TTC549 (cell line): ENCODE measurements around the gene CTNNA3.

ENCODE experiments used
- FAIRE-seq: peaks from 2 replicates; lab custom pipeline; 2012; peaks lifted over from hg19 to GRCh38; lab: Jason Lieb, UNC

Gene CTNNA3

DNA sequence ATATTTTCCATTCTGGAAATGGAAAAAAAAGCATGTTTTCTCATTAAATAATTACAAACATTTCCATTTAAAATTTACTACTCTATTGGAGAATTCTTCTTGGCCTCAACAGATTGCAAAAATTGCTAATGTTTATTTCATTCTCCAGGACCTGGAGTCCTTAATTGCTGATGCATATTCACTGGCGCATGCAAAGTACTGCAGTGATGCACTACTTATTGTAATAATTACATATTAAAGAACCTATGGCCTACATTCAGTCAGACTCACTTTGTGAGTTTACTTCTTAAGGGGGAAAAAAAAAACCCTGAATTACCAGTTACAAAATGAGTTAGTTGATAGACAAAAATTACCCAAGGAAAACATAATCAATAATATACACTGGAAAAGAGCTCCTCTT, 1161.1 kb downstream of the CTNNA3 start:
- no peak for FAIRE-seq

DNA sequence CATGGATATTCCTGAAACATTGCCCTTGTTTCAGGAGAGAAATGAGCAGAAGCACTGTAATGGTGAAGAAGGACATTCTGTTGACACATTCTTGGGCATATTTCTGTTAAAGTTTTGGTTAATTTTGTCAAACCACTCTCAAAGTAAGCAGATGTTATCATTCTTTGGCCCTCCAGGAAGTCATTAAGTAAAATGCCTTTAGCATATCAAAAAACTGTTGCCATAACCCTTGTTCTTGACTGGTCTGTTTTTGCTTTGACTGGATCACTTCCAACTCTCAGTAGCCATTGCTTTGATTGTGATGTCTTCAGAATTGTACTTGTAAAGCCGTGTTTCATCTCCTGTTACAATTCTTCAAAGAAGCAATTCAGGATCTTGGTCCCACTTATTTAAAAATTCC, 1174.5 kb downstream of the CTNNA3 start:
- no peak for FAIRE-seq

DNA sequence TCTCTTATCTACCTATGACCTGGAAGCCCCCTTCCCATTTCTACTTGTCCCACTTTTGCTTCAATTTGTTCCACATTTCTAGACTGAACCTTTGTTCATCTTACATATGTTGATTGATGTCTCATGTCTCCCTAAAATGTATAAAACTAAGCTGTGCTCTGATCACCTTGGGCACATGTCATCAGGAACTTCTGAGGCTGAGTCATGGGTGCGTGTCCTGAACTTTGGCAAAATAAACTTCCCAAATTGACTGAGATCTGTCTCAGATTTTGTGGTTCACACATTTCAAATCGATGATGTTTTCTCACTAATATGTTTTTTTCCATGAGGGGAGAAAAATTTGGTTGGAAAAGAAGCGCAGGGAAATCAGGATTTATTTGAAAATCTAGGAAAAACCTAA, 1176.4 kb downstream of the CTNNA3 start:
- no peak for FAIRE-seq

DNA sequence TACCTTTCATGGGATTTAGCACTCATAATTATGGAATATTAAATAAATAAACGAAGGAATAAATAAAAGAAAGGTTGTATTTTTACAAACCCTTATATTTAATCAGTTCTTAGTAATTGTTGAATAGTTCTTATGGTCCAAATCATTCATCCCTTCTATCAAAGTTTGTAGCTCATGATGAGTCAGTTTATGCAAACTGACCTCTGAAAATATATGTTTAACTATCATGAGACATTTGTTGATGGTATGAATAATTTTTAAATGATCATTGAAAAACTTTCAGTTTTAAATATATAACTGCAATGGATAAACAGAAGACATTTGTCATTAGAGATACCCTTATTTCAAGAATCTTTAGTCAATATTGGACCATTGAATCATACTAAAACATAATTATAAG, 1181.3 kb downstream of the CTNNA3 start:
- no peak for FAIRE-seq

DNA sequence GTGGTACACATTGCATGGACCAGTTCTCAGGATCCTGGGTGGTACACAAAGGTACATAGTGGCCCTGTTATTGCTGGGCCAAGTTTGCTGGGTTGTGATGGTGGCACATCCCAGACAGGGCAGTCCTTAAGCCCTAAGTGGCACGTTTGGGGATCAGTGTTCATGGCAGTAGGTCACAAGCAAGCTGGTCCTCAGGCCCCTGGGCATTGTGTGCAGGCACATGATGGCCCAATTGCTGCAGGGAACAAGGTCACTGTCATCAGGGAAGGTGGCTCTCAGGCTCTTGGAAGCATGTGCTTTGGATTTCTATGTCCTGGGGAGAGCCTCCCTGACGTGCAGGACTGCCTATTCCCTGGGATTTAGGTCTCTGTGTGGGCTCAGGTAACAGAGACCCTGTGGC, 1182.5 kb downstream of the CTNNA3 start:
- FAIRE-seq = no peak

DNA sequence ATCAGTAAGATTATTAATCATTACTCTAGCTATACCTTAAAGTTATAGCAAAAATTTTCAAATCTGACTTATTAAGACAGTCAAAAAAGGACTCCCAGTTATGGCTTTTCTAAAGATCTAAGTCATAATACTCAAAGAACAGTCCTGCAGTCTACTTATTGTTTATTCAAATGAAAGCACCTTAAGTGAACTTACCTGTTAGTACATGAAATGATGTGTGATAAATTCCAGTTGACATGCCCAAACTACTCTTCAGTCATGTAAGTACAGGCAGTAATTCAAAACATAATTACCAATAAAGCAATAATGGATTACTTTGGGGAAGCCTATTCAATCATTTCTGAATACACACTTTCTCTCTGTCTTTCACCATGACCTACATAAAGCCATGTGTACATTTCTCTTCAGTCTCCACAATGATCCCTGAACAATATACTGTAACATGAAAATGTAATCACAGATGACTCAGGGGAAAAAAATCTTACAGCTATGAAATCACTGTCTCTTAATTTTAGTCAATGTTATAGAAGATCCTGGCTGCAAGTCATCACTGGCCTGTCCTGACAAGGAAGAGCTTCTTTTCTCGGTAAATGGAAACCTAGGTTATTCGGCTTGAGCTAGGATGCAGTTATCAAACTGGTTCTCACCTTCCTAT, 1190.9 kb downstream of the CTNNA3 start:
- FAIRE-seq = no peak

DNA sequence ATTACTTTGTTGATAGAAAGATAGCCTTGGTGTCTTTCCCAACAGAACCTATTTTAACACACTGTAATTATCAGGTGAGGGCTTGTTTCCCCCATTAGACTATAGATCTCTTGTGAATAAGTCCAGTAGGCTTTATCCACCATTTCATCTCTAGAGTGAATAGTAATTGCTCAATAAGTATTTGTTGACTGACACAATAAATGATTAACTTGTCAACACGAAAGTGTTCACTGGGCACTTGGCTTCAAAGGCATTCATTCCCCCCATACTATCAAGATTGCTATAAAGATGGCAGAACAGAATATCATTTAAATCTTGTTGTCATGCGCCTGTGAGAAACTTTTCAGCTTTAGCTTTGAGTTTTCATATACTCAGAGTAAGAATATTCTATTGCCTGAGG, 1194.6 kb downstream of the CTNNA3 start:
- FAIRE-seq = no peak

DNA sequence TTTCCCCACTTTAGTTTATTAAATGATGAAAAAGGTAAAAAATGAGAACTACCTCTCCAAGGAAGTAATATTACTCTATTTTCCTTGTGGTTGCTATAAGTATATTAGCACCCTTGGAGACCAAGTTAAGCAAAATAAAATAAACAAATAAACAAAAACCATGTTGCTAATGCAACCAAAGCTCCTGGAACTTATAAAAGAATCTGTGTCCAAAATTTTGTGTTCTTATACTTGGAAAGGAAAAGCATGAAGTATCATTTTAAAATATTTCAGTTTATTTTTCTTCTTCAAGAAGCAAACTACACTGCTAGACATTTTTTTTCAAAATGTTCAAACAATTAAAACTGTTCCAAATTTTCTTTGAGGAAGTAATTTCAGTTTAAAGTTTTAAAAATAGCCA, 1212.0 kb downstream of the CTNNA3 start:
- no peak for FAIRE-seq

DNA sequence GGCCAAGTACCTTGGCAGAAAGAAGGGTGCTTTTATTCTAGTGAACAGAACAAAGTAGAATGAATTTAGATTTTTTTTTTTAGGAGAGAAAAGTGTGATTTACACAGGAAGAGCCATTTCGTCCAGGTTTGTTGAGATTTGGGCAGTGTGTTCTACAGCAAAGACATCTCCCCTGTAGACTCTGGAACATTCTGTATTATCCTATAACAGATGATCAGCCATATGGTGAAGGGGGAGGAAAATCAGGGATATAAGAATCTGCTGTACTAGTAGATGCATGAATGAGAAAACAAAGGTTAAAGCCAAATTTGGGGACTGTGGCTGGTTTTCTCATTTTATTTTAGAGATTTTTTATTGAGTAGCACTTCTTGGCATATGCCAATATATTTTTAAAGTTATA, 1223.8 kb downstream of the CTNNA3 start:
- no peak for FAIRE-seq

DNA sequence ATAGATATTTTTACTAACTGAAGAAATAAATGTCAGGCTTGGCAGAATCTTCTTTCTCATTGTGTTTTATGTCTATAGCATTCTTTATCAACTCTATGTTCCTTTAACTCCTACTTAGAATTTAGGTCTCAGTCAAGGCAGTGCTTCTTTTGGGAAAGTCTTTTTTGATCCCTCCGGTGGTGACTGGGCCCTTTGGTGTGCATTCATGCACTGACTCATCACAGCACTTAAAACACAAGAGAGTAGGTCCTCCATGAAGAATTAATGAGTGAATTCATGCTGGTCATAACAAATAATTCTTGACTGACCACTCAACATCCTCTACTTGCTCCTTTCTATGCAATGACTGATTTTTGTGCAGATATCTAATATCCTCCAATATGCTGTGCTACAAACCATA, 1229.0 kb downstream of the CTNNA3 start:
- no peak for FAIRE-seq

DNA sequence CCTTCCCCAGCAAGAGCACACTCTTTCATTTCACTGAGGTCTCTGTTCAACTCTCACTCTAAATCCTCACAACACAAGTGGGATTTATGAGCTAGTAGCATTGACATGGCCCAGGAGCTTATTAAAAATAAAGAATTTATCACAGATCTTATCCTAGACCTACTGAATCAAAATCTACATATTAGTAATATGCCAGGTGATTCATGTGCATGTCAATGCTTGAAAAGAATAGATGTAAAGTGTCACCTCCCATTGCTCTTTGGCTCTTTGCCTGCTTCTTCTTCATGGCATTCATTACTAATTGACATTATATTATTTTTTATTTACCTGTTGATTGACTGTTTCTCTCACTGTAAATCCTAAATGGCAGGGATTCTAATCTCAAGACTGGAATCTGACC, 1229.4 kb downstream of the CTNNA3 start:
- FAIRE-seq = no peak

DNA sequence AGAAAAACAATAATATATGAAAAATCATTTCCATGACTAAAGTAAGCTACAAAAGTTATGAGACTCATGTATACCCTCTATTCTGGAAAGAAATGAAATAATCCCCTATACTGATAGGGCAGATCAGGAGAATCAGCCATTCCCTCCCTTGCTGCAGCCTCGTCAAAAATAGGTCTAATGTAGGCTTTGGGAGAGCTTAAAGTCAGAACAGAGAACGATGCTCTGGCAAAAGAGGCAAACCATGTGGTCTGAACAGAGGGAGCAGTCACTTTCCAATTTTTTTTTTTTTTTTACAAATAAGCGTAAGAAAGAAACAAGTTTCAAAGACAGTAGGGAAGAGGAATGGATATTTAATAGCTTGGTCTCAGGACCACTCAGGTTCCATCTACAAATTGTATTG, 1232.4 kb downstream of the CTNNA3 start:
- FAIRE-seq = no peak

DNA sequence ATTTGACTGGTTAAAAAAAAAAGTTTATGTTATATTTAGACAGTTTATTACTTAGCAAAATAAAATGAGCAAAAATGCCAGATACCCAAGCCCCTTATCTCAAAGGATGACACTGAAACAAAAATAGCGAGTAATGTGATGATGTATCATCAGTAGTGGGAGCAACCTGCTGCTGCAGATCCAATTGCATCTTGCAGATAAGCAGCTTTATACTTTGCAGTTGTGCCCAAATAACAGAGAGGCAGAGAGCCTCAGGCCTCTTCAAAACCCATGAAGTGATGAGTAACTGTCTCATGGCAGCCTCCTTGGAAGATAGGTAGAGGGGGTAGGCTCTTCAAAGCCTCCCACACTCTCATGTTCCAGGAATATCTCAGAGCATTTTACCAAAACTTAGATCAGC, 1238.4 kb downstream of the CTNNA3 start:
- no peak for FAIRE-seq

DNA sequence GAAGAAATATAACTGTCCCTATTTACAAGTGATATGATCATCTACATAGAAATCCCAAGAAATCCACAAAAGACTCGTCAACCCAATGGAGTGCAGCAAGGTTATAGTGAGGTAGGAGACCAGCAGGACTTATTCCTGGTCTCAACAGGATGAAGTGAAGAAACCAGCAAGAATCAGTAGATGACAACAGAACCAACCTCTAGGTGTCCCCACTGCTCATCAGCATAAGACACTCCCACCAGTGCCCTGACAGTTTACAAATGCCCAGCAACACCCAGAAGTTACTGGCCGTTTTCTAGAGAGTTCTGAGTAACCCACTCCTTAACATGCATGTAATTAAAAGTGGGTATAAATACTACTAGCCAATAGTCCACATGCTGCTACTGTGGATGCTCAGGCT, 1240.7 kb downstream of the CTNNA3 start:
- no peak for FAIRE-seq

DNA sequence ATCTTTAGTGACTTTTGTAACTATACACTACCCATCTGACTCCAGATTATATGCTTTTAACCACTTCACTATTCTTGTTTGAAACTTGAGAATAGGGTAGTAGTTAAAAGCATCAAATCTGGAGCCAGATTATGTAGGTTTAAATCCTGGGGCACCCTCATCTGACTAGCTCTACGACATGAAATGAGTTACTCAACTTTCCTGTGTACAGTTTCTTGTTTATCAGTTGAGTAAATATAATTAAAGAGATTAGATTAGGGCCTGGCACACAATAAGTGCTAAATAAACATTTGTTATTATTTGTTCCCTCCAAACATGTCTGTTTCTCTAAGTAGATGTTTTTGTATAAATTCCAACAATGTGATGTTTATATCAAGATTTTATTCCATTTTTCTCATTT, 1255.4 kb downstream of the CTNNA3 start:
- no peak for FAIRE-seq

DNA sequence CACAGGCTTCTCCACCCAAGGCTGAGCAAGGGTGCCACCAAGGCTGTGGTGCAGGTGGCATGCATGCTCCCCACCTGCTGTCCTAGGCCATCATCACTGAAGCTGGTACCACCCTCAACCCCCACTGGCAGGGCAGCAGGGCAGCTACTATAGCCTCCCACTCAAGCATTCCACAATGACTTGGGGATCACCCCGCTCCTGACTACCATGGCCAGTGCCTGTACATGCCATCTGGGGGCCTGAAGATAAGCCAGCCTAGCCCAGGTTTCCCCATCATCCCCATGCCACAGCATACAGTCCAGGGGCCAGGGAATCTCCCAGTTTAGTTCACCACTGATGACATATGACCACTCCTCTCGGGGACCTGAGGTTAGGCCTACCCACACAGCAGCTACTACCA, 1281.1 kb downstream of the CTNNA3 start:
- no peak for FAIRE-seq

DNA sequence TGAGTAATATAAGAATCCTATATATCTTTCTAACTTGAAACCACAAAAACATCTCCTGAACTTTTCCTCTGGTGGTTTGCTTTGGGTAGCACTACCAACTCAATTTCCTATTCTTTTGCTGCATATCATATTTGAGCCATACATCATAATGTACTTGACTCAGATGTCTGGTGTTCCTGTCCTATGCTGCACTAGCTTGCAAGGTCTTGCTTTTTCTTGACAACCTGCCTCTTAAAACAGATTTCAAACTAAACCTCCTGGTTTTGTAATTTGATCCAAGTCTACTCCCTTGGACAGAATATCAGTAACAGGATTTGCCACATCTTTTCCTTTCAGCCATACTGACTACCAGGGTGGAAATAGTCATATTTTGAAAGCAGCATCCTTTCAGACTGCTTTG, 1290.4 kb downstream of the CTNNA3 start:
- FAIRE-seq = no peak

DNA sequence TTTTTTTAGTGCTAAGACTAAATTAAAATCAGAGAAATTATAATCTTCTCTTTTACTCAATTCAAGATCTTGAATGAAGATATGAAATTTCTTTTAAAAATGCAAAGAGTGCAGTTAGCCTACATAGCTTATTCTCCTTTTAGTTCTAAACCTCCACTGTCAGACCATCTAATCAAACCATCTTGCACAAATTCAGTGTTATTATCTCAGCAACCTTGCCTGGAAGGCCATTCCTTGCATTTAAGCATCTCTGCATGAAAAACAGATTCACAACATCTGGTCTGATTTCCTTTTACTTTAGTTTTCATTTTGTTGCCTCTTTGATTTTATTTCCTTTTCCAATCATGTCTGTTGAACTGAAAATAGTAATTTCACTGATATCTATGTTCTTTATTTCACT, 1297.3 kb downstream of the CTNNA3 start:
- FAIRE-seq = no peak

DNA sequence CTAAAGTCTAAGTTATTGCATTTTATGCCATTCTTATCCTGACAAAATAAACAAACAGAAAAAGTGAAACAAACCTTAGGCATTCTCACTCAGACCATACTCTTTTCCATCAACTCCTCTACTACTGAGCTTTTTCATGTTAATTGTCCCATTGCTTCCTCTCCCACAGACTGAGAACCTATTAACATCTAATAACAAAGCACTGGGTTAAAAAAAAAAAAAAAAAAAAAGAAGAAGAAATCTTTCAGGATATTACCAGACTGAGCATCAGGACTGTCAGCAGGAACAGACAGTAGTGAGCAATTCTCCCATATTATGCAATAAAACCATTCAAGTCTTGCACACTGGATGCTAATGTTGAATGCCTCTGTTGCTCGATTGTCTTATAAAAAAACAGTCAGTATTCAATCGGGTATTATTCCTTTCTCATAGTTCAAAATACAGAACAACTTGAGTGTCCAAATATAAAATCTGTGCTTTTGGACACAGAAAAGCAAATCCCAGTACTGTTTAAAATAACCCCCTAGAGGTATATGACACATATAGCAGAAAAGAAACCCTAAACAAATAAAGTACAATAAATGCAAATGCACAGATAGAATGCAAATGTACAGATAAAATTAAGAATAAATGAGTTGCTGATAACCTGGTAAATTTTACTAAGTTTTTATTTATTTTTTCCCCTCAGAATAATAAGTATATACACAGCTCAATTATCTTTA, 1301.5 kb downstream of the CTNNA3 start:
- no peak for FAIRE-seq

DNA sequence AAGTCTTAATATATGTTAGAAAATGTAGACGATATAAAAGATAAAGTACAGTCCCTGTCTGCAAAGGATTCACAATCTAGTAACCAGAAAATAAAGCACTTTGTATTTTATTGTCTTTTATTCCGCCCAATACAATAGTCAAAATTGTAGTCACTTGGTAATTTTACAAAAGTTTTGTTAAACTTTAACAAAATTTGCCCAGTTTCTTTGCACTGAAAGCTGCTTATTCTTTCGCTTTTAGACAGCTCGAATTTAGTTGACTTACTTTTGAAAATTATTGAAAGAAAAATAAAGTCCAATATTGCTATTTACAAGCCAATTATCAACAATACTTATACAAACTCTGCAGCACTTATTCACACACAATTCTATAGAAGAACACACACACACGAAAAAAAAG, 1305.1 kb downstream of the CTNNA3 start:
- FAIRE-seq = no peak

DNA sequence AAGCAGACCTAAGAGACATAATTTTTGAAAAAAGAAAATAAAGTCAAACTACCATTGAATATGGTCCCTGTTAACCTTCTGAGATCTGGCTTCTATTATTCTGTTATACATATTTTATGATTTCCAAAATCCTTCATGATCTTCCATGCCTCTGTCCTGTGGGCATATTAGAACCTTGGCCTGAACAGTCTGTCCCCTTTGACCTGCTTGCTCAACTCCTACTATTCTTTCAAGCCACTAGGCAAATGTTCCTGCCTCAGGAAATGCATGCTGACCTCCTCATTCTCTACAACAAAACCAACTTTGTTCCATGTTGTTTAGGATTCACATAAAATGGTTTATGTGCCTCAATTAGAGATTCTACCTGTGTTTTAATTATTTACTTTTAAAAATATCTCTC, 1315.0 kb downstream of the CTNNA3 start:
- FAIRE-seq = no peak

DNA sequence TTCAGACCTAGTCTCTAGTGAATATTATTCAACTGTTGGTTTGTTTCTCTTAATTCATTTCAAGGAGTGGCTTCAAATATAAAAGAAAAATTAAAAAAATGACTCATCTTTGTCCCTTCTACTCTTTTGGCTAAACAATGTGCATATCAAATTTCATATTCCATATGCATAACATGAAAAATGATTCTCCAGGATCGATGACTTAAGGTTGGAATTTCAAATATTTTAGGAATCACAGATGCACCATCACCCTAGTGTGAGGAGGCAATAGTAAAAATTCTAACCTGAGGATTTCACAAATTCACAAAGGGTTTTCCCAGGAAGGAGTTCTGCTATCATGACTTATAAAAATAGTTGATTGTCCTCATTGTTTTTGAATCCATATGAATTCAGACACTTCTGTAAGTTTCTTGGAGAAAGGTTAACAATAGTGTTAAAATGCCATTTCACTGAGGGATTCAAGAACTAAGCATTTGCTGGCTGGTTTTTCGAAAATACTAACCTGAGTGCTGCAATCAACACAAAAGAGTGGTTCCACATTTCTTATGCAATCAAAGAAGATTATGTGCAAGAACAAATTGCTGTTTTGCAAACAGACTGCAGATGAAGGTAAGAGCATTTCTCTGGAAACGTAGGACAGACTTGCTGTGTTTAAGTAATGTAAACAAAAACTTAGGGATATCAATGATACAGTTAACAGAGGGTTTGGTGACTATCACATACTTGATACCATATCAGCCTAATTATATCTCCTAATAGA, 1317.7 kb downstream of the CTNNA3 start:
- FAIRE-seq = no peak

DNA sequence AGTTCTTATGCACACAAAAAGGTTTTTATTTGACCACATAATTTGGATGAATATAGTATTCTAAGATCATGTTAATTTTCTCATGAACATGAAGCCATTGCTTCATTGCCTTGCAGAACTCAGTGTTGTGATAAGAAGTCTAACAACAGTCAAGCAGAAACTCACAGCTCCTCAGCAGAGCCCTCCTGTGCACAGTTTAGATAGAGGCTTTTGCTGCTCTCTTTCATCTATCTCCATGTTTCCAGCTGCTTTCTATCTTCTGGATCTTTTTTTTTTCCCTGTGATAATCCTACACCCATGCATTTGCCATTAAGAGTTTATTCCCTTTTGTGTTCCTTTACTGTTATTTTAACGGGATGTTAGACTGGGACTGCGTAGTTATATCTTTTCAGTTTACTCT, 1327.8 kb downstream of the CTNNA3 start:
- FAIRE-seq = no peak

DNA sequence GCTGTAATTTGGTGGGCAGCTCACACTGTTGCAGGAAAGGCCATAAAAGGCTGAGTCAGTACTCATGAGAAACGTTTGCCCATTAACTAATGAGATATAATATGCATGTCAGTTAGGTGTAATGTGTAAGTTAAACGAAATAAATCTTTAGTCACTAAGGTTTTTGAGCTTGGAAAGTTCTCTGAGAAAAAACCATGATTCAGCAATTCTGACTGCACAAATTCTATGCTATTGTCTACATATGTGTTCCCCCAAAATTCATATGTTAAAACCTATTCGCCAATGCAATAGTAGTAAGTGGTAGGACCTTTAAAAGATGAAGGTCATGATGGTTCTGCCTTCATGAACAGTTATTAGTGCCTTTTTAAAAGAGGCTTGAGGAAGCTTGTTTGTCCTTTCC, 1329.8 kb downstream of the CTNNA3 start:
- FAIRE-seq = no peak
